Cardiac atrium fibroblast (primary cell): ENCODE measurements around the gene KCNN2. TPM values are rescaled to one million over a fixed set of nuclear protein-coding genes. Genes with fewer than 3 reads are reported as not detected.

Source experiments
- total RNA-seq: library from RNA; depleted of rRNA; stranded (reverse); fragments of >200 nt; gene quantifications from 2 replicates; pipeline ENCODE4 v1.2.3, GENCODE V29; 2015

KCNN2 gene
- not detected in 2 replicates for total RNA-seq

DNA sequence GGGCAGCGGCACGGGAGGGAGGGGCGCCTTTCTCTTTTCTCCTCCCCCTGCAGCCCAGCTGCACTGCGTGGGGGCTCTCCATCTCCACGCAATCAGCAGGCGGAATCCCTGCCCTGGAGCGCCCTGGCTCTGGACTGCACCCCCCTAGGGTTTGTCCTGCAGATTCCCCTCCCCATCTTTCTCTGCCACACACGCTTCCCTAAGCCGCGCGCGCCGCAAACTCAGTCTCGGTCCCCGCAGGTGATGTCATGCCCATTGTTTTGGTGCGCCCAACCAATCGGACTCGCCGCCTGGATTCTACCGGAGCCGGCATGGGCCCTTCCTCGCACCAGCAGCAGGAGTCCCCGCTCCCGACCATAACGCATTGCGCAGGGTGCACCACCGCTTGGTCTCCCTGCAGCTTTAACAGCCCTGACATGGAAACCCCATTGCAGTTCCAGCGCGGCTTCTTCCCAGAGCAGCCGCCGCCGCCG, at the start of gene KCNN2:
Gene KCNN2 (plus strand): TSS at position 347 of the 473 bp plus-strand sequence. CDS start 70 bp downstream, at position 417.

